ENCODE measurements around the gene STAT2. TPM values are rescaled to one million over a fixed set of nuclear protein-coding genes. Genes with fewer than 3 reads are reported as not detected.

Gene STAT2
- total and polyA plus RNA-seq, 2 of the 4 experiments (the other 2 are of a cell fraction), result 99.3 to 182 TPM

DNA sequence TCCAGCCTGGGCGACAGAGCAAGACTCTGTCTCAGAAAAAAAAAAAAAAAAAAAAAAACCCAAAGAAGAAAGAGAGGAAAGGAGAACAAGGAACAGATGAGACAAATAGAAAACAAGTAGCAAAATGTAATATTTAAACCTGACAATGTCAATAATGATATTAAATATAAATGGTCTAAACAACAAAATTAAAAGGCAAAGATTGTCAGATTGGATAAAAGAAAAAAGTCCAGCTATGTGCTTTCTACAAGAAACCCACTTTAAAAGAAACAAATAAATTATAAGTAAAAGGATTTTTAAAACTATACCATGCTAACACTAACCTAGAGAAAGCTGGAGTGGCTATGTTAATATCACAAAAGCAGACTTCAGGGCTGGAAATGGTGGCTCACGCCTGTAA lies 32.4 kb upstream of the STAT2 start:
- dilution Hi-C loops (cut with HindIII; ENCODE audit: low sequenced_read_pairs, unreplicated experiment) (no loop called here), in situ Hi-C loops (cut with MboI; ENCODE audit: low sequenced_read_pairs) (no loop called here), intact Hi-C loops (cut with micrococcal nuclease) (no loop called here)
- Histone ChIP-seq H2BK120ac (ENCODE audit: low read depth, low read length) (no peak overlapping the region), H3K18ac (ENCODE audit: low read depth, low read length) (no peak overlapping the region), H2AK9ac (replicated peaks; ENCODE audit: low read depth, low read length, poor library complexity) (no peak overlapping the region), H3K4ac (ENCODE audit: low read depth, low read length) (no peak overlapping the region), H3K4me3 (ENCODE audit: insufficient read depth, low read depth, low read length) (no peak overlapping the region), H3K4me1 (ENCODE audit: control insufficient read depth, insufficient read depth, low read length) (peaks cover 2% of the 10 kb centered on the region), H2BK20ac (ENCODE audit: low read depth, low read length) (no peak overlapping the region), H2BK5ac (ENCODE audit: low read depth, low read length, poor library complexity, severe bottlenecking) (no peak overlapping the region), H4K91ac (ENCODE audit: insufficient read depth, low read depth, low read length) (no peak overlapping the region), H3K9me3 (ENCODE audit: control insufficient read depth, insufficient read depth, low read length) (no peaks in the 10 kb centered on the region), H3K9me1 (ENCODE audit: insufficient read depth, low read length) (peaks cover 3% of the 10 kb centered on the region; the same call in 1 of the 2 replicates), H3K23ac (ENCODE audit: low read depth, low read length) (no peak overlapping the region), H3K4me2 (ENCODE audit: low read depth, low read length) (no peak overlapping the region), H3K79me1 (ENCODE audit: low read depth in 1 of 2, low read length in 2 of 2) (no peaks in the 10 kb centered on the region), H3K27ac (ENCODE audit: insufficient read depth, low read length) (no peak overlapping the region), H2AFZ (replicated peaks; ENCODE audit: low read length, poor library complexity) (no peak overlapping the region), H4K5ac (ENCODE audit: low read depth, low read length) (no peak overlapping the region), H3K56ac (ENCODE audit: extremely low read depth, insufficient read depth, low read length) (no peak overlapping the region), H3K27me3 (ENCODE audit: control insufficient read depth, insufficient read depth, low read length) (peaks cover 5% of the 10 kb centered on the region), H3K36me3 (ENCODE audit: control insufficient read depth, insufficient read depth, low read length) (no peaks in the 10 kb centered on the region), H4K8ac (ENCODE audit: low read depth in 2 of 2, low read length in 2 of 2) (no peak overlapping the region), H4K20me1 (ENCODE audit: insufficient read depth, low read length) (no peaks in the 10 kb centered on the region), H2BK15ac (ENCODE audit: low read depth, low read length) (no peak overlapping the region), H3K9ac (ENCODE audit: low read depth, low read length) (no peak overlapping the region), H2AK5ac (ENCODE audit: low read depth, low read length) (no peak overlapping the region), H3K14ac (replicated peaks; ENCODE audit: low read depth, low read length) (no peak overlapping the region)
- CTCF ChIA-PET, result interaction anchor here (1.1 kb wide), 1 partner anchor 24 kb away, joined by 4 read pairs; no protein-coding TSS in a partner anchor
- BruUV-seq (replicated peaks), result no TSS peak
- ATAC-seq (ENCODE audit: low read depth) (no peak), DNase-seq (no peak)
- no CpG with 5 or more reads among the region's 2 CpGs for WGBS, 2 experiments (ENCODE audit: extremely low coverage in 2 of 2, insufficient read length in 1 of 2)
- TF ChIP-seq MAZ (IDR thresholded peaks at IDR 0.05; ENCODE audit: borderline replicate concordance, low read depth, low read length) (no peak), MXI1 (IDR thresholded peaks at IDR 0.05; ENCODE audit: borderline replicate concordance, low read depth, low read length) (no peak), CHD1 (IDR thresholded peaks at IDR 0.05; ENCODE audit: low read depth, low read length) (no peak), BHLHE40 (IDR thresholded peaks at IDR 0.05; ENCODE audit: low read depth, low read length) (no peak), SMC3 (IDR thresholded peaks at IDR 0.05; ENCODE audit: low read depth, low read length) (no peak), POLR2A (IDR thresholded peaks at IDR 0.05; ENCODE audit: low read depth, low read length) (no peak)
- TF ChIP-seq, protein P1, sequence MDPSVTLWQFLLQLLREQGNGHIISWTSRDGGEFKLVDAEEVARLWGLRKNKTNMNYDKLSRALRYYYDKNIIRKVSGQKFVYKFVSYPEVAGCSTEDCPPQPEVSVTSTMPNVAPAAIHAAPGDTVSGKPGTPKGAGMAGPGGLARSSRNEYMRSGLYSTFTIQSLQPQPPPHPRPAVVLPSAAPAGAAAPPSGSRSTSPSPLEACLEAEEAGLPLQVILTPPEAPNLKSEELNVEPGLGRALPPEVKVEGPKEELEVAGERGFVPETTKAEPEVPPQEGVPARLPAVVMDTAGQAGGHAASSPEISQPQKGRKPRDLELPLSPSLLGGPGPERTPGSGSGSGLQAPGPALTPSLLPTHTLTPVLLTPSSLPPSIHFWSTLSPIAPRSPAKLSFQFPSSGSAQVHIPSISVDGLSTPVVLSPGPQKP (IDR thresholded peaks at IDR 0.05; ENCODE audit: borderline replicate concordance, low read depth, low read length), result no peak
- TF ChIP-seq, protein P2, sequence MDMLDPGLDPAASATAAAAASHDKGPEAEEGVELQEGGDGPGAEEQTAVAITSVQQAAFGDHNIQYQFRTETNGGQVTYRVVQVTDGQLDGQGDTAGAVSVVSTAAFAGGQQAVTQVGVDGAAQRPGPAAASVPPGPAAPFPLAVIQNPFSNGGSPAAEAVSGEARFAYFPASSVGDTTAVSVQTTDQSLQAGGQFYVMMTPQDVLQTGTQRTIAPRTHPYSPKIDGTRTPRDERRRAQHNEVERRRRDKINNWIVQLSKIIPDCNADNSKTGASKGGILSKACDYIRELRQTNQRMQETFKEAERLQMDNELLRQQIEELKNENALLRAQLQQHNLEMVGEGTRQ (IDR thresholded peaks at IDR 0.05; ENCODE audit: low read depth, low read length), result no peak
- POLR2A ChIA-PET (ENCODE audit: unreplicated experiment), result interaction anchor here (0.7 kb wide), 1 partner anchor 11 kb away, joined by 8 read pairs; no protein-coding TSS in a partner anchor

All from IMR-90 (cell line).